GM12878 (cell line): Measurements from ENCODE around the gene ARHGAP5. TPM values are rescaled to one million over a fixed set of nuclear protein-coding genes. Genes with fewer than 3 reads are reported as not detected.

Experiments
- ATAC-seq: fragments of 200-7000 bp; cut with Tn5 transposase; 3 replicates; pipeline ENCODE4 v1.9.1; 2020; ENCODE audit warnings: mild to moderate bottlenecking, moderate library complexity
- BruUV-seq: library from RNA; stranded (reverse); fragments of 400-500 nt; replicated peaks from 2 replicates; lab custom pipeline; 2021; lab: Mats Ljungman, UMichigan
- CTCF ChIA-PET: fragments of 300-600 bp; sonication (Branson Sonifier 250); formaldehyde crosslinking; extraction: SDS; loops from one replicate; lab custom pipeline; 2021; ENCODE audit warnings: inconsistent platforms; lab: Yijun Ruan, JAX
- POLR2A ChIA-PET: fragments of 350-600 bp; formaldehyde crosslinking; extraction: SDS; loops from one replicate; lab custom pipeline; 2021; ENCODE audit warnings: inconsistent platforms; lab: Charles Lee
- RAD21 ChIA-PET: fragments of 300-600 bp; sonication (Branson Sonifier 250); formaldehyde crosslinking; loops from one replicate; lab custom pipeline; 2023; ENCODE audit warnings: antibody characterized with exemption; ENCODE audit not compliant: unreplicated experiment; lab: Charles Lee
- SMC1A ChIA-PET: fragments of 300-600 bp; sonication (Branson Sonifier 250); formaldehyde crosslinking; loops from one replicate; lab custom pipeline; 2023; ENCODE audit not compliant: unreplicated experiment, uncharacterized antibody; lab: Charles Lee
- DNase-seq: peaks from one replicate; pipeline ENCODE4 v3.0.0-alpha.2; 2011; ENCODE audit warnings: low read depth, low spot score
- FAIRE-seq: peaks from 3 replicates; lab custom pipeline; 2011; peaks lifted over from hg19 to GRCh38; lab: Jason Lieb, UNC
- H2AFZ ChIP-seq: 2 replicates; pipeline ENCODE4 v1.6.0; 2011; ENCODE audit warnings: low read depth, low read length, control low read depth; ENCODE audit not compliant: control insufficient read depth
- H3K27ac ChIP-seq: 2 replicates; pipeline ENCODE4 v1.5.1; 2011; ENCODE audit warnings: control low read depth; ENCODE audit not compliant: control insufficient read depth, insufficient read depth
- H3K27me3 ChIP-seq, 2 experiments: replicated peaks in 1 of 2; 2 replicates each; pipeline versions ENCODE4 v1.6.0 to v1.6.1; 2011; ENCODE audit warnings: low read length in 1 of 2; ENCODE audit not compliant: control insufficient read depth in 2 of 2, insufficient read depth in 2 of 2
- H3K36me3 ChIP-seq, 2 experiments: 2 replicates each; pipeline ENCODE4 v1.5.1; 2011; ENCODE audit warnings: low read length in 1 of 2; ENCODE audit not compliant: control insufficient read depth in 2 of 2, insufficient read depth in 2 of 2
- H3K4me1 ChIP-seq: 2 replicates; pipeline ENCODE4 v1.6.1; 2011; ENCODE audit warnings: mild to moderate bottlenecking, low read length, moderate library complexity, mixed read lengths; ENCODE audit not compliant: control insufficient read depth, insufficient read depth
- H3K4me2 ChIP-seq: 2 replicates; pipeline ENCODE4 v1.6.0; 2011; ENCODE audit warnings: control low read depth; ENCODE audit not compliant: control insufficient read depth, insufficient read depth
- H3K4me3 ChIP-seq: fragments of 200-600 bp; sonication (generic); 2 replicates; pipeline ENCODE4 v1.5.1; 2016
- H3K79me2 ChIP-seq: 2 replicates; pipeline ENCODE4 v1.6.0; 2011; ENCODE audit warnings: low read length; ENCODE audit not compliant: control insufficient read depth, insufficient read depth
- H3K9ac ChIP-seq: 2 replicates; pipeline ENCODE4 v1.8.0; 2011; ENCODE audit warnings: low read length, control low read depth, mixed read lengths; ENCODE audit not compliant: control insufficient read depth, insufficient read depth
- H3K9me3 ChIP-seq: replicated peaks from 3 replicates; pipeline ENCODE4 v1.5.1; 2011; ENCODE audit warnings: mild to moderate bottlenecking, low read length; ENCODE audit not compliant: control insufficient read depth, insufficient read depth
- H4K20me1 ChIP-seq: 2 replicates; pipeline ENCODE4 v1.6.0; 2011; ENCODE audit not compliant: control insufficient read depth, insufficient read depth
- BACH1 ChIP-seq: fragments of 450-650 bp; IDR thresholded peaks from 2 replicates; pipeline ENCODE4 v1.6.1; 2017; ENCODE audit warnings: mild to moderate bottlenecking, borderline replicate concordance
- BCL11A ChIP-seq: IDR thresholded peaks from 2 replicates; pipeline ENCODE4 v1.6.1; 2011; ENCODE audit warnings: low read depth, low read length
- BRCA1 ChIP-seq: IDR thresholded peaks from 2 replicates; pipeline ENCODE4 v1.6.1; 2011; ENCODE audit warnings: low read depth, low read length, improper control_type of control experiment
- DPF2 ChIP-seq: fragments of 450-650 bp; IDR thresholded peaks from 2 replicates; pipeline ENCODE4 v1.6.1; 2017; ENCODE audit warnings: mild to moderate bottlenecking
- FOXM1 ChIP-seq: IDR thresholded peaks from 2 replicates; pipeline ENCODE4 v1.6.1; 2012; ENCODE audit warnings: low read depth, mild to moderate bottlenecking, inconsistent platforms, low read length, moderate library complexity
- HDAC6 ChIP-seq: fragments of 200-600 bp; sonication (generic); IDR thresholded peaks from one replicate; pipeline ENCODE4 v1.8.0; 2017; ENCODE audit warnings: antibody characterized with exemption; ENCODE audit not compliant: unreplicated experiment
- IKZF2 ChIP-seq, 2 experiments: fragments of 450-650 bp; IDR thresholded peaks; 2 replicates each; pipeline ENCODE4 v1.6.1; 2017; ENCODE audit warnings: mild to moderate bottlenecking in 2 of 2, moderate library complexity in 2 of 2
- IRF3 ChIP-seq: fragments of 450-650 bp; IDR thresholded peaks from 2 replicates; pipeline ENCODE4 v1.6.1; 2014; ENCODE audit warnings: mild to moderate bottlenecking
- KDM1A ChIP-seq: fragments of 200-600 bp; sonication (generic); IDR thresholded peaks from 2 replicates; pipeline ENCODE4 v1.6.1; 2016; ENCODE audit warnings: borderline replicate concordance
- NKRF ChIP-seq: fragments of 450-650 bp; conservative IDR thresholded peaks from 2 replicates; pipeline ENCODE4 v1.6.1; 2017; ENCODE audit warnings: mild to moderate bottlenecking, moderate library complexity
- POLR2A ChIP-seq: IDR thresholded peaks from 2 replicates; pipeline ENCODE4 v1.6.1; 2011; ENCODE audit warnings: low read depth, mild to moderate bottlenecking, low read length
- RAD51 ChIP-seq: fragments of 450-650 bp; IDR thresholded peaks from 2 replicates; pipeline ENCODE4 v1.6.1; 2016; ENCODE audit warnings: moderate library complexity, mild to moderate bottlenecking, inconsistent platforms
- RBBP5 ChIP-seq: fragments of 200-600 bp; sonication (generic); conservative IDR thresholded peaks from 2 replicates; pipeline ENCODE4 v1.6.1; 2016
- SKIL ChIP-seq: fragments of 450-650 bp; IDR thresholded peaks from 2 replicates; pipeline ENCODE4 v1.6.1; 2017; ENCODE audit warnings: mild to moderate bottlenecking, low read depth, inconsistent platforms; ENCODE audit not compliant: poor library complexity, severe bottlenecking
- SMAD1 ChIP-seq: fragments of 450-650 bp; IDR thresholded peaks from 2 replicates; pipeline ENCODE4 v1.6.1; 2018; ENCODE audit warnings: mild to moderate bottlenecking, low read depth; ENCODE audit not compliant: partially characterized antibody
- whole genome bisulfite sequencing: methylation state at CpG from one replicate; pipeline ENCODE4 v1.1.6; 2016; ENCODE audit warnings: low lambda C conversion rate; ENCODE audit not compliant: insufficient replicate concordance, insufficient coverage; ENCODE audit errors: missing lambda C conversion rate; 5-methylcytosine and 5-hydroxymethylcytosine counted together
- in situ Hi-C: fragments of 300-500 bp; cut with MboI; formaldehyde crosslinking; loops from 9 replicates; pipeline ENCODE4 v1.14.3; 2018; ENCODE audit warnings: mixed read lengths
- intact Hi-C: fragments of 100-400 bp; cut with micrococcal nuclease; formaldehyde crosslinking; loops from one replicate; pipeline ENCODE4 v1.14.2; 2022; ENCODE audit not compliant: unreplicated experiment
- polyA plus RNA-seq, 11 experiments: library from polyadenylated mRNA; depleted of rRNA in 4 of 11; unstranded in 6 of 11; stranded (reverse) in 5 of 11; fragments of >200 nt; fragmentation: Nextera tagmentation in 4 of 11; fragmentation: Illumina TruSeq in 1 of 11; extraction: Ambion mirVana in 4 of 11; extraction: Trizol in 1 of 11; gene quantifications; 1 replicate in 1 of 11; 2 replicates in 10 of 11; pipeline versions ENCODE4 v1.2.1 to v1.2.3, GENCODE V29; 2011 to 2016; ENCODE audit warnings: inconsistent platforms in 2 of 11, missing spikeins in 2 of 11, low read depth in 1 of 11
- total RNA-seq, 4 experiments: library from RNA; depleted of rRNA in 3 of 4; stranded (reverse); fragments of >200 nt in 3 of 4; fragmentation: Illumina TruSeq in 1 of 4; extraction: Trizol in 1 of 4; gene quantifications; 2 replicates each; pipeline versions ENCODE4 v1.2.1 to v1.2.3, GENCODE V29; 2013 to 2021
- TF ChIP-seq, protein P1 (sequence below): IDR thresholded peaks from 2 replicates; pipeline ENCODE4 v1.6.1; 2011; ENCODE audit warnings: borderline replicate concordance, low read depth, mild to moderate bottlenecking, moderate library complexity, mixed read lengths, low read length; ENCODE audit not compliant: insufficient read depth; ENCODE audit errors: extremely low read length

ARHGAP5 gene
- total and polyA plus RNA-seq, 10 of the 15 experiments (the other 5 are each of a cell fraction or from before 2014, with no cell fraction given) = 0.91 to 19.6 (median 7.2) TPM

GRCh38 chr14:32208490-32208889, 131.4 kb downstream of the ARHGAP5 start:
- Histone ChIP-seq H3K9ac (no peak overlapping the region), H3K9me3 (no peaks in the 10 kb centered on the region), H3K4me2 (no peak overlapping the region), H3K36me3 (no peaks in the 10 kb centered on the region), H2AFZ (no peak overlapping the region), H3K4me3 (no peak overlapping the region), H3K27ac (no peak overlapping the region), H3K79me2 (no peaks in the 10 kb centered on the region), H3K27me3 (no peaks in the 10 kb centered on the region), H3K4me1 (peaks cover 20% of the 10 kb centered on the region), H4K20me1 (no peaks in the 10 kb centered on the region)
- FAIRE-seq (no peak), ATAC-seq (no peak), DNase-seq (no peak)
- WGBS = 39% methylated on average over 3 of the region's 3 CpGs
- CTCF ChIA-PET = interaction anchor here (0.9 to 2.9 kb wide), 4 partner anchors 10 to 175 kb away, joined by 3 to 10 read pairs (median 3); no protein-coding TSS in a partner anchor
- POLR2A ChIA-PET = no interaction called here
- intact Hi-C loops = no loop called here
- in situ Hi-C loops = no loop called here
- SMC1A ChIA-PET = interaction anchor here (0.6 to 4.3 kb wide), 5 partner anchors 11 to 135 kb away, joined by 3 to 22 read pairs (median 6); no protein-coding TSS in a partner anchor
- RAD21 ChIA-PET = interaction anchor here (0.6 kb wide), 1 partner anchor 10 kb away, joined by 3 read pairs; no protein-coding TSS in a partner anchor
- BruUV-seq = no TSS peak
- TF ChIP-seq SKIL = no peak
- TF ChIP-seq IRF3 = no peak
- TF ChIP-seq, protein P1, sequence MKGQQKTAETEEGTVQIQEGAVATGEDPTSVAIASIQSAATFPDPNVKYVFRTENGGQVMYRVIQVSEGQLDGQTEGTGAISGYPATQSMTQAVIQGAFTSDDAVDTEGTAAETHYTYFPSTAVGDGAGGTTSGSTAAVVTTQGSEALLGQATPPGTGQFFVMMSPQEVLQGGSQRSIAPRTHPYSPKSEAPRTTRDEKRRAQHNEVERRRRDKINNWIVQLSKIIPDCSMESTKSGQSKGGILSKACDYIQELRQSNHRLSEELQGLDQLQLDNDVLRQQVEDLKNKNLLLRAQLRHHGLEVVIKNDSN = no peak
- no peak for TF ChIP-seq BACH1
- no peak for TF ChIP-seq BRCA1
- TF ChIP-seq RBBP5 = no peak
- TF ChIP-seq FOXM1 = no peak
- TF ChIP-seq SMAD1 = no peak
- no peak for TF ChIP-seq KDM1A
- no peak for TF ChIP-seq POLR2A
- no peak for TF ChIP-seq RAD51
- no peak for TF ChIP-seq DPF2
- no peak for TF ChIP-seq IKZF2 (IDR thresholded peaks at IDR 0.05)
- TF ChIP-seq NKRF = no peak
- no peak for TF ChIP-seq HDAC6
- no peak for TF ChIP-seq BCL11A
